HG03354 (cell line): ENCODE results near the gene CDCP2.
"Not testable (repeated sequence)": the region's sequence is repeated elsewhere in the genome, so short reads cannot be mapped to it uniquely, and the experiment has no call there.

Source experiments
- ATAC-seq: cut with Tn5 transposase; IDR thresholded peaks from one replicate; pipeline ENCODE4 v1.9.1; 2021; ENCODE audit warnings: mild to moderate bottlenecking; ENCODE audit not compliant: unreplicated experiment, poor library complexity, severe bottlenecking

The CDCP2 gene

GRCh38 chr1:54099061-54099610 is 53.7 kb downstream of the CDCP2 start:
- ATAC-seq, result no peak

GRCh38 chr1:54096877-54097240 is 55.9 kb downstream of the CDCP2 start:
- no peak for ATAC-seq

GRCh38 chr1:54096227-54096876 is 56.4 kb downstream of the CDCP2 start:
- ATAC-seq, result no peak

GRCh38 chr1:54095546-54096226 is 57.1 kb downstream of the CDCP2 start:
- no peak for ATAC-seq

GRCh38 chr1:54094730-54095105 is 58.1 kb downstream of the CDCP2 start:
- not testable (repeated sequence) for ATAC-seq

GRCh38 chr1:54094001-54094729 is 58.6 kb downstream of the CDCP2 start:
- no peak for ATAC-seq

- ATAC-seq, result no peak
These were observed 61.1 kb downstream of the CDCP2 start for GRCh38 chr1:54091666-54092065.

- no peak for ATAC-seq
These were observed 64.4 kb downstream of the CDCP2 start for GRCh38 chr1:54088385-54088784.

GRCh38 chr1:54086754-54087153 is 66.0 kb downstream of the CDCP2 start:
- ATAC-seq, result no peak

GRCh38 chr1:54084794-54085193 is 68.0 kb downstream of the CDCP2 start:
- no peak for ATAC-seq
